Upper lobe of left lung (tissue), 4 donors: Measurements from ENCODE around the gene SGSM2.

Source experiments
- EP300 ChIP-seq, 4 donors: sonication (generic); formaldehyde crosslinking; IDR thresholded peaks; one replicate each; pipeline ENCODE4 v1.5.1; 2017; ENCODE audit warnings: antibody characterized with exemption in 4 of 4, control low read depth in 2 of 4
- POLR2A ChIP-seq, 4 donors: fragments of 450-650 bp; IDR thresholded peaks; one replicate each; pipeline ENCODE4 v1.5.1; 2016 to 2017; ENCODE audit warnings: antibody characterized with exemption in 4 of 4, mild to moderate bottlenecking in 2 of 4
- POLR2AphosphoS5 ChIP-seq, 2 donors: sonication (generic); formaldehyde crosslinking; IDR thresholded peaks; one replicate each; pipeline ENCODE4 v1.5.1; 2017; ENCODE audit warnings: antibody characterized with exemption in 2 of 2
- TF ChIP-seq, protein P1 (sequence below), 6 experiments: fragments of 450-650 bp in 4 of 6; fragments of 200-600 bp in 2 of 6; sonication (generic) in 2 of 6; IDR thresholded peaks; one replicate each; pipeline ENCODE4 v1.5.1; 2016 to 2019; ENCODE audit warnings: antibody characterized with exemption in 6 of 6

DNA sequence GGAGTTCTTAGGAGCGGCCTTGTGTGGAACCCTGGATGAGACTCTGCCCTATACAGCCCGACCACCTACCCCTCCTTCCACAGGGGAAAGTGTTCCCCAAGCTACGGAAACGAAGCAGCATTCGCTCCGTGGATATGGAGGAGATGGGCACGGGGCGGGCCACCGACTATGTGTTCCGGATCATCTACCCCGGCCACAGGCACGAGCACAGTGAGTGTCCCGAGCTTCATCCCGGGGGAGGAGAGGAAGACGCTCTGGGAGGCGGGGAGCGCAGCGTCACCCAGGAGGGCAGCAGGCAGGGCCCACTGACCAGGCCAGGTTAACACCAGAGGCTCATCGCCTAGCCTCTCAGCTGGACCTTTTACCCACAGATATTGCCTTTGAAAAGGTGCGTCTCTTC, 27.8 kb downstream of the SGSM2 start:
- TF ChIP-seq, protein P1, sequence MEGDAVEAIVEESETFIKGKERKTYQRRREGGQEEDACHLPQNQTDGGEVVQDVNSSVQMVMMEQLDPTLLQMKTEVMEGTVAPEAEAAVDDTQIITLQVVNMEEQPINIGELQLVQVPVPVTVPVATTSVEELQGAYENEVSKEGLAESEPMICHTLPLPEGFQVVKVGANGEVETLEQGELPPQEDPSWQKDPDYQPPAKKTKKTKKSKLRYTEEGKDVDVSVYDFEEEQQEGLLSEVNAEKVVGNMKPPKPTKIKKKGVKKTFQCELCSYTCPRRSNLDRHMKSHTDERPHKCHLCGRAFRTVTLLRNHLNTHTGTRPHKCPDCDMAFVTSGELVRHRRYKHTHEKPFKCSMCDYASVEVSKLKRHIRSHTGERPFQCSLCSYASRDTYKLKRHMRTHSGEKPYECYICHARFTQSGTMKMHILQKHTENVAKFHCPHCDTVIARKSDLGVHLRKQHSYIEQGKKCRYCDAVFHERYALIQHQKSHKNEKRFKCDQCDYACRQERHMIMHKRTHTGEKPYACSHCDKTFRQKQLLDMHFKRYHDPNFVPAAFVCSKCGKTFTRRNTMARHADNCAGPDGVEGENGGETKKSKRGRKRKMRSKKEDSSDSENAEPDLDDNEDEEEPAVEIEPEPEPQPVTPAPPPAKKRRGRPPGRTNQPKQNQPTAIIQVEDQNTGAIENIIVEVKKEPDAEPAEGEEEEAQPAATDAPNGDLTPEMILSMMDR (IDR thresholded peaks at IDR 0.05): no peak
- no peak for TF ChIP-seq POLR2A (IDR thresholded peaks at IDR 0.05)
- TF ChIP-seq POLR2AphosphoS5 (IDR thresholded peaks at IDR 0.05): no peak
- TF ChIP-seq EP300 (IDR thresholded peaks at IDR 0.05): no peak
